ENCODE measurements around the gene GNB1L. TPM values are rescaled to one million over a fixed set of nuclear protein-coding genes. Genes with fewer than 3 reads are reported as not detected.

Gene GNB1L
- total RNA-seq, 1 experiment from 2014 or later = 18.0 TPM

DNA sequence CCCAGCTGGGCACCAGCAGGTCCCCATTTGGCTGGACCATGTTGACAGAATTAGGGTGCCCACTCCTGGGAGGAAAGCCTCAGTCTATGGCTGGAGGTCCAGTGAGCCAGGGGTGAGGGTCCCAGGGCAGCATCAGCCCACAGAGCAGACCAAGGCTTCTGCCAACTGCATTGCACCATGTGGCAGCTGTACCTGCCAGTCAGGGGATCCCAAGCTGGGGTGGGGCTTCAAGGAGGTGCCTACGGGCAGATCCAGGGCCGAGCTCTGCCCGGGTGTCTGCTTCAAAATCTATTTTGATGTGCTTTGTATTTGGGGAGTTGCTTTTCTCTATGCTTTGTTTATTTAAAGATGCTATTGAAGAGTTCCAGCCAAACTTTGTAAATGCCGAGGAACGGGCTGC, 120.9 kb downstream of the GNB1L start:
- H3K36me3 Mint-ChIP-seq = no peaks in the 10 kb centered on the region
- no peak for TF ChIP-seq EMX1 (CRISPR knock-in tag; IDR thresholded peaks at IDR 0.05)
- no peak for TF ChIP-seq ZNF532 (CRISPR knock-in tag; IDR thresholded peaks at IDR 0.05; ENCODE audit: borderline replicate concordance)
- no peak for TF ChIP-seq NR3C1 (CRISPR knock-in tag; conservative IDR thresholded peaks at IDR 0.05; ENCODE audit: low read depth)
- no peak for TF ChIP-seq TP53 (CRISPR knock-in tag; IDR thresholded peaks at IDR 0.05)
- no peak for TF ChIP-seq ZNF423 (CRISPR knock-in tag; IDR thresholded peaks at IDR 0.05)
- TF ChIP-seq, protein P1, sequence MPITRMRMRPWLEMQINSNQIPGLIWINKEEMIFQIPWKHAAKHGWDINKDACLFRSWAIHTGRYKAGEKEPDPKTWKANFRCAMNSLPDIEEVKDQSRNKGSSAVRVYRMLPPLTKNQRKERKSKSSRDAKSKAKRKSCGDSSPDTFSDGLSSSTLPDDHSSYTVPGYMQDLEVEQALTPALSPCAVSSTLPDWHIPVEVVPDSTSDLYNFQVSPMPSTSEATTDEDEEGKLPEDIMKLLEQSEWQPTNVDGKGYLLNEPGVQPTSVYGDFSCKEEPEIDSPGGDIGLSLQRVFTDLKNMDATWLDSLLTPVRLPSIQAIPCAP (CRISPR knock-in tag; IDR thresholded peaks at IDR 0.05) = no peak
- TF ChIP-seq ZNF219 (CRISPR knock-in tag; IDR thresholded peaks at IDR 0.05; ENCODE audit: borderline replicate concordance) = no peak
- no peak for TF ChIP-seq RORB (CRISPR knock-in tag; IDR thresholded peaks at IDR 0.05)
- TF ChIP-seq E2F5 (CRISPR knock-in tag; IDR thresholded peaks at IDR 0.05) = no peak
- TF ChIP-seq NFATC4 (CRISPR knock-in tag; IDR thresholded peaks at IDR 0.05) = no peak
- TF ChIP-seq RELA (CRISPR knock-in tag; IDR thresholded peaks at IDR 0.05; ENCODE audit: borderline replicate concordance) = no peak
- no peak for TF ChIP-seq ZNF138 (CRISPR knock-in tag; conservative IDR thresholded peaks at IDR 0.05)
- TF ChIP-seq, protein P2, sequence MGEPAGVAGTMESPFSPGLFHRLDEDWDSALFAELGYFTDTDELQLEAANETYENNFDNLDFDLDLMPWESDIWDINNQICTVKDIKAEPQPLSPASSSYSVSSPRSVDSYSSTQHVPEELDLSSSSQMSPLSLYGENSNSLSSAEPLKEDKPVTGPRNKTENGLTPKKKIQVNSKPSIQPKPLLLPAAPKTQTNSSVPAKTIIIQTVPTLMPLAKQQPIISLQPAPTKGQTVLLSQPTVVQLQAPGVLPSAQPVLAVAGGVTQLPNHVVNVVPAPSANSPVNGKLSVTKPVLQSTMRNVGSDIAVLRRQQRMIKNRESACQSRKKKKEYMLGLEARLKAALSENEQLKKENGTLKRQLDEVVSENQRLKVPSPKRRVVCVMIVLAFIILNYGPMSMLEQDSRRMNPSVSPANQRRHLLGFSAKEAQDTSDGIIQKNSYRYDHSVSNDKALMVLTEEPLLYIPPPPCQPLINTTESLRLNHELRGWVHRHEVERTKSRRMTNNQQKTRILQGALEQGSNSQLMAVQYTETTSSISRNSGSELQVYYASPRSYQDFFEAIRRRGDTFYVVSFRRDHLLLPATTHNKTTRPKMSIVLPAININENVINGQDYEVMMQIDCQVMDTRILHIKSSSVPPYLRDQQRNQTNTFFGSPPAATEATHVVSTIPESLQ (CRISPR knock-in tag; IDR thresholded peaks at IDR 0.05) = no peak
- TF ChIP-seq, protein P3, sequence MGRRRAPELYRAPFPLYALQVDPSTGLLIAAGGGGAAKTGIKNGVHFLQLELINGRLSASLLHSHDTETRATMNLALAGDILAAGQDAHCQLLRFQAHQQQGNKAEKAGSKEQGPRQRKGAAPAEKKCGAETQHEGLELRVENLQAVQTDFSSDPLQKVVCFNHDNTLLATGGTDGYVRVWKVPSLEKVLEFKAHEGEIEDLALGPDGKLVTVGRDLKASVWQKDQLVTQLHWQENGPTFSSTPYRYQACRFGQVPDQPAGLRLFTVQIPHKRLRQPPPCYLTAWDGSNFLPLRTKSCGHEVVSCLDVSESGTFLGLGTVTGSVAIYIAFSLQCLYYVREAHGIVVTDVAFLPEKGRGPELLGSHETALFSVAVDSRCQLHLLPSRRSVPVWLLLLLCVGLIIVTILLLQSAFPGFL (CRISPR knock-in tag; IDR thresholded peaks at IDR 0.05; ENCODE audit: borderline replicate concordance) = no peak
- TF ChIP-seq, protein P4, sequence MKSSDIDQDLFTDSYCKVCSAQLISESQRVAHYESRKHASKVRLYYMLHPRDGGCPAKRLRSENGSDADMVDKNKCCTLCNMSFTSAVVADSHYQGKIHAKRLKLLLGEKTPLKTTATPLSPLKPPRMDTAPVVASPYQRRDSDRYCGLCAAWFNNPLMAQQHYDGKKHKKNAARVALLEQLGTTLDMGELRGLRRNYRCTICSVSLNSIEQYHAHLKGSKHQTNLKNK (CRISPR knock-in tag; IDR thresholded peaks at IDR 0.05) = no peak
- TF ChIP-seq ATF1 (CRISPR knock-in tag; IDR thresholded peaks at IDR 0.05) = no peak
- TF ChIP-seq, protein P5, sequence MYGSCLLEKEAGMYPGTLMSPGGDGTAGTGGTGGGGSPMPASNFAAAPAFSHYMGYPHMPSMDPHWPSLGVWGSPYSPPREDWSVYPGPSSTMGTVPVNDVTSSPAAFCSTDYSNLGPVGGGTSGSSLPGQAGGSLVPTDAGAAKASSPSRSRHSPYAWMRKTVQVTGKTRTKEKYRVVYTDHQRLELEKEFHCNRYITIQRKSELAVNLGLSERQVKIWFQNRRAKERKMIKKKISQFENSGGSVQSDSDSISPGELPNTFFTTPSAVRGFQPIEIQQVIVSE (CRISPR knock-in tag; IDR thresholded peaks at IDR 0.05; ENCODE audit: borderline replicate concordance) = no peak
- no peak for TF ChIP-seq ZNF263 (CRISPR knock-in tag; IDR thresholded peaks at IDR 0.05; ENCODE audit: low read depth)
- ChIA-PET CTCF (interaction anchor here (1.3 kb wide), 1 partner anchor 12 kb away, joined by 4 read pairs; no protein-coding TSS in a partner anchor), POLR2A (no interaction called here)
- no peak overlapping the region for H3K4me3 Mint-ChIP-seq
- H3K4me1 Mint-ChIP-seq = no peaks in the 10 kb centered on the region
- H3K27ac Mint-ChIP-seq = no peak overlapping the region
- H3K27me3 Mint-ChIP-seq (ENCODE audit: low read depth) = peaks cover 18% of the 10 kb centered on the region
- DNase-seq (ENCODE audit: low spot score) (no peak), ATAC-seq (no peak)
- no peaks in the 10 kb centered on the region for H3K9me3 Mint-ChIP-seq

Other genes with a start within 250 kb of the GNB1L start
- gene SEPTIN5, start 140.4 kb downstream of the GNB1L start, total RNA-seq (2021) = 12.6 to 22.4 TPM (median 15.2 TPM) in 3 replicates
- gene GP1BB, start 131.3 kb downstream of the GNB1L start, total RNA-seq (2021) = 1.4 to 4.3 TPM (median 3.3 TPM) in 3 replicates
- 7.9 to 12.8 TPM (median 9.3 TPM) in 3 replicates for gene TBX1, start 94.1 kb downstream of the GNB1L start, total RNA-seq (2021)
- 19.2 to 21.5 TPM (median 20.6 TPM) in 3 replicates for gene RTL10, start within 50 bp of the GNB1L start, total RNA-seq (2021)
- gene COMT, start 86.9 kb upstream of the GNB1L start, total RNA-seq (2021) = 30.8 to 38.0 TPM (median 36.1 TPM) in 3 replicates
- gene TXNRD2, start 86.9 kb upstream of the GNB1L start, total RNA-seq (2021) = 15.9 to 18.8 TPM (median 18.8 TPM) in 3 replicates
- gene ARVCF, start 161.9 kb upstream of the GNB1L start, total RNA-seq (2021) = 58.3 to 65.4 TPM (median 61.3 TPM) in 3 replicates
- gene TANGO2, start 166.2 kb upstream of the GNB1L start, total RNA-seq (2021) = 13.2 to 16.8 TPM (median 14.8 TPM) in 3 replicates
- gene DGCR8, start 225.4 kb upstream of the GNB1L start, total RNA-seq (2021) = 39.5 to 55.0 TPM (median 41.2 TPM) in 3 replicates

Data from WTC11 (cell line).